ENCODE measurements around the gene INO80E. TPM values are rescaled to one million over a fixed set of nuclear protein-coding genes. Genes with fewer than 3 reads are reported as not detected.

INO80E gene
- total and polyA plus RNA-seq, 2 of the 8 experiments (the other 6 are each of a cell fraction or from before 2014, with no cell fraction given): 43.0 to 91.2 TPM

DNA sequence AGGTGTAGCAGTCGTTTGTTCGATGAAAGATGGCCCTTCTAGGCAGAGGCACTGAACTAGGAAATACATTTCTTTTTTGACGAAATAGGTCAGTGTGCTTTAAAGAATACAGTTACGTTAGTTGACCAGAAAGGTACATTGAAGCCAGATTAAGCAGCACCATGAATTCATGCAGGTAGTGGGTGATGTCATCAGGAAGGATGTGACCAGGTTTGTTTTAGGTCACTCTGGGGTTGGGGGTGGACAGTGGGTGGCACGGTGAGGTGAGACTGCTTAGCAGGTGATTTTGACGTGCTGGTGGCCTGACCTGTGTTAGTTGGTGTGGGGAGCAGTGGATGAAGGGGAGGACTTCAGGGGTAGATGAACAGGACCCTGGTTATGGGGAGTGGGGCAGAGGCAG, 3.6 kb downstream of the INO80E start:
- no peak for TF ChIP-seq SIX5 (IDR thresholded peaks at IDR 0.05; ENCODE audit: low read depth, low read length)
- TF ChIP-seq GABPA (IDR thresholded peaks at IDR 0.05; ENCODE audit: borderline replicate concordance, insufficient read depth, low read length): no peak
- no peak for TF ChIP-seq JUND (IDR thresholded peaks at IDR 0.05; ENCODE audit: low read length)
- no peak for TF ChIP-seq FOSL1 (IDR thresholded peaks at IDR 0.05; ENCODE audit: insufficient read depth, low read depth, low read length)
- no peak for TF ChIP-seq BCL11A (IDR thresholded peaks at IDR 0.05; ENCODE audit: low read depth in 2 of 2, low read length in 2 of 2)
- TF ChIP-seq PHF8 (conservative IDR thresholded peaks at IDR 0.05; ENCODE audit: low read depth, low read length): no peak
- no peak for TF ChIP-seq ZNF274 (IDR thresholded peaks at IDR 0.05; ENCODE audit: borderline replicate concordance, extremely low read depth, low read length)
- no peak for TF ChIP-seq POU5F1 (IDR thresholded peaks at IDR 0.05; ENCODE audit: low read depth, low read length)
- no peak for TF ChIP-seq SRF (IDR thresholded peaks at IDR 0.05; ENCODE audit: low read depth, low read length)
- Histone ChIP-seq H3K4me2 (ENCODE audit: insufficient read depth in 1 of 2, low read depth in 2 of 2, low read length in 2 of 2) (no peak overlapping the region), H2BK120ac (replicated peaks; ENCODE audit: low read depth, low read length) (no peak overlapping the region), H3K9me3 (ENCODE audit: insufficient read depth in 2 of 2, low read depth in 1 of 2, low read length in 1 of 2) (no peaks in the 10 kb centered on the region), H2BK12ac (ENCODE audit: low read depth, low read length) (0 out of 2 replicates have a peak overlapping the region, but pooled peaks have one; percentile 31), H4K20me1 (replicated peaks in 1 of 2; ENCODE audit: control insufficient read depth in 1 of 2, insufficient read depth in 2 of 2, low read length in 2 of 2) (peaks cover 0 to 6% of the 10 kb centered on the region in 2 experiments), H2BK20ac (ENCODE audit: low read length) (no peak overlapping the region), H3K14ac (ENCODE audit: insufficient read length) (no peak overlapping the region), H2AFZ (ENCODE audit: low read length) (no peak overlapping the region), H3K18ac (ENCODE audit: extremely low read depth, low read length) (no peak overlapping the region), H3K9ac (replicated peaks in 1 of 4; ENCODE audit: extremely low read depth in 1 of 4, low read depth in 3 of 4, low read length in 3 of 4) (no peak overlapping the region), H3K79me1 (ENCODE audit: low read depth, low read length) (peaks cover 3% of the 10 kb centered on the region; the same call in 1 of the 2 replicates), H3K56ac (replicated peaks; ENCODE audit: insufficient read length, low read depth, low read length) (no peak overlapping the region), H4K91ac (replicated peaks; ENCODE audit: insufficient read length, low read length) (no peak overlapping the region), H3K23me2 (ENCODE audit: low read depth, low read length) (peaks cover 9% of the 10 kb centered on the region; the same call in 1 of the 2 replicates), H3K36me3 (ENCODE audit: control insufficient read depth in 2 of 4, insufficient read depth in 4 of 4, low read length in 3 of 4) (peaks cover 0 to 10% (median 4%) of the 10 kb centered on the region in 4 experiments; a peak in 5 of 8 replicates), H3K4me1 (replicated peaks in 1 of 4; ENCODE audit: control insufficient read depth in 3 of 4, insufficient read depth in 4 of 4, low read length in 3 of 4) (peaks cover 0 to 16% (median 6%) of the 10 kb centered on the region in 4 experiments; a peak in 6 of 7 replicates), H3K4me3 (ENCODE audit: extremely low read depth in 1 of 4, insufficient read depth in 2 of 4, low read depth in 3 of 4, low read length in 4 of 4) (no peak overlapping the region), H2AK5ac (ENCODE audit: low read depth, low read length) (no peak overlapping the region), H2BK15ac (ENCODE audit: low read length) (no peak overlapping the region), H4K5ac (ENCODE audit: insufficient read length, low read depth, low read length) (no peak overlapping the region), H2BK5ac (ENCODE audit: low read depth, low read length) (peak overlapping the region; percentile 37; the same call in 1 of the 2 replicates), H3K27me3 (replicated peaks in 1 of 4; ENCODE audit: control insufficient read depth in 3 of 4, extremely low read depth in 1 of 4, insufficient read depth in 3 of 4, low read length in 3 of 4) (no peaks in the 10 kb centered on the region), H3K79me2 (ENCODE audit: control insufficient read depth in 1 of 2, insufficient read depth in 2 of 2, low read length in 2 of 2) (peaks cover 0 to 7% of the 10 kb centered on the region in 2 experiments; a peak in 1 of 4 replicates), H3K23ac (ENCODE audit: insufficient read length) (no peak overlapping the region), H3K27ac (ENCODE audit: low read depth, low read length) (no peak overlapping the region), H3K4ac (replicated peaks; ENCODE audit: insufficient read length, low read depth, low read length) (no peak overlapping the region), H4K8ac (ENCODE audit: extremely low read depth, insufficient read depth, low read length) (no peak overlapping the region)
- FAIRE-seq: no peak
- 89% methylated on average over 6 of the region's 6 CpGs; no CpG with 5 or more reads in 1 of the 2 experiments for WGBS, 2 experiments (ENCODE audit: extremely low coverage in 1 of 2, insufficient coverage in 1 of 2, insufficient read length in 1 of 2, insufficient replicate concordance in 2 of 2, low coverage in 1 of 2, low lambda C conversion rate in 2 of 2, missing lambda C conversion rate in 1 of 2)
- CTCF ChIA-PET (ENCODE audit: partially characterized antibody): interaction anchor here (1.0 to 3.5 kb wide), 7 partner anchors 10 to 67 kb away, joined by 3 to 18 read pairs (median 3); partner anchors contain the start of genes C16orf92 and TLCD3B
- DNase-seq (ENCODE audit: low read depth in 1 of 2, low spot score in 2 of 2): no peak
- POLR2A ChIA-PET (ENCODE audit: partially characterized antibody): interaction anchor here (1.1 to 3.2 kb wide), 4 partner anchors 14 to 114 kb away, joined by 3 to 10 read pairs (median 5); partner anchors contain the start of genes ASPHD1 and C16orf92
